NCI-H1436 (cell line): ENCODE measurements around the gene XPNPEP2.

Source experiments
- DNase-seq: peaks from one replicate; lab custom pipeline; 2025; lab: John Stamatoyannopoulos, UW

Gene XPNPEP2

GRCh38 chrX:129779747-129780146 lies 41.0 kb downstream of the XPNPEP2 start, which contains the start of gene SASH3:
Gene SASH3, plus strand, starts transcription at chrX:129779949. Its CDS starts 149 bp downstream, at chrX:129780098.
- DNase-seq: no peak

- DNase-seq: no peak
Observed at GRCh38 chrX:129780441-129781105, 41.8 kb downstream of the XPNPEP2 start.

GRCh38 chrX:129781134-129781672 lies 42.4 kb downstream of the XPNPEP2 start:
- no peak for DNase-seq

GRCh38 chrX:129781680-129782495 lies 43.1 kb downstream of the XPNPEP2 start:
- DNase-seq: no peak

- no peak for DNase-seq
Observed at GRCh38 chrX:129782706-129783105, 43.9 kb downstream of the XPNPEP2 start.

GRCh38 chrX:129783291-129783713 lies 44.5 kb downstream of the XPNPEP2 start:
- no peak for DNase-seq

- DNase-seq: no peak
Observed at GRCh38 chrX:129784371-129784770, 45.6 kb downstream of the XPNPEP2 start.

- DNase-seq: no peak
Observed at GRCh38 chrX:129785160-129785947, 46.6 kb downstream of the XPNPEP2 start.

- DNase-seq: no peak
Observed at GRCh38 chrX:129786210-129786651, 47.5 kb downstream of the XPNPEP2 start.

- DNase-seq: no peak
Observed at GRCh38 chrX:129787336-129788055, 48.7 kb downstream of the XPNPEP2 start.

- DNase-seq: no peak
Observed at GRCh38 chrX:129788527-129788926, 49.7 kb downstream of the XPNPEP2 start.

- no peak for DNase-seq
Observed at GRCh38 chrX:129790146-129790545, 51.4 kb downstream of the XPNPEP2 start.

- no peak for DNase-seq
Observed at GRCh38 chrX:129790808-129791207, 52.0 kb downstream of the XPNPEP2 start.

GRCh38 chrX:129791336-129791735 lies 52.6 kb downstream of the XPNPEP2 start:
- DNase-seq: no peak

GRCh38 chrX:129791961-129792570 lies 53.3 kb downstream of the XPNPEP2 start:
- DNase-seq: peak; percentile 80

- no peak for DNase-seq
Observed at GRCh38 chrX:129792586-129793291, 54.0 kb downstream of the XPNPEP2 start.

GRCh38 chrX:129793604-129794191 lies 54.9 kb downstream of the XPNPEP2 start:
- no peak for DNase-seq

GRCh38 chrX:129795584-129795983 lies 56.8 kb downstream of the XPNPEP2 start:
- no peak for DNase-seq

- DNase-seq: no peak
Observed at GRCh38 chrX:129797251-129797906, 58.6 kb downstream of the XPNPEP2 start.
